Neural progenitor cell (in vitro differentiated cells): ENCODE results near the gene RHOJ.

Source experiments
- CTCF ChIP-seq: fragments of 200-600 bp; sonication (generic); IDR thresholded peaks from 2 replicates; pipeline ENCODE4 v1.5.1; 2017; ENCODE audit warnings: antibody characterized with exemption, mild to moderate bottlenecking
- EZH2 ChIP-seq: fragments of 200-600 bp; sonication (generic); IDR thresholded peaks from 2 replicates; pipeline ENCODE4 v1.6.1; 2017; ENCODE audit warnings: antibody characterized with exemption, mild to moderate bottlenecking, moderate library complexity

GRCh38 chr14:63286071-63286470 lies 81.8 kb downstream of the RHOJ start:
- TF ChIP-seq EZH2 (no peak), CTCF (no peak)
